Stimulated activated CD8-positive, alpha-beta memory T cell treated with anti-CD3 and anti-CD28 coated beads, Interleukin-4, amount 100 ng/mL, for 4 hours (primary cell): Measurements from ENCODE around the gene ERICH3.

ENCODE experiments used
- DNase-seq, 2 donors: peaks; one replicate each; pipeline ENCODE4 v3.0.0-alpha.2; 2020; ENCODE audit warnings: low read depth in 2 of 2, low spot score in 1 of 2

The ERICH3 gene, protein sequence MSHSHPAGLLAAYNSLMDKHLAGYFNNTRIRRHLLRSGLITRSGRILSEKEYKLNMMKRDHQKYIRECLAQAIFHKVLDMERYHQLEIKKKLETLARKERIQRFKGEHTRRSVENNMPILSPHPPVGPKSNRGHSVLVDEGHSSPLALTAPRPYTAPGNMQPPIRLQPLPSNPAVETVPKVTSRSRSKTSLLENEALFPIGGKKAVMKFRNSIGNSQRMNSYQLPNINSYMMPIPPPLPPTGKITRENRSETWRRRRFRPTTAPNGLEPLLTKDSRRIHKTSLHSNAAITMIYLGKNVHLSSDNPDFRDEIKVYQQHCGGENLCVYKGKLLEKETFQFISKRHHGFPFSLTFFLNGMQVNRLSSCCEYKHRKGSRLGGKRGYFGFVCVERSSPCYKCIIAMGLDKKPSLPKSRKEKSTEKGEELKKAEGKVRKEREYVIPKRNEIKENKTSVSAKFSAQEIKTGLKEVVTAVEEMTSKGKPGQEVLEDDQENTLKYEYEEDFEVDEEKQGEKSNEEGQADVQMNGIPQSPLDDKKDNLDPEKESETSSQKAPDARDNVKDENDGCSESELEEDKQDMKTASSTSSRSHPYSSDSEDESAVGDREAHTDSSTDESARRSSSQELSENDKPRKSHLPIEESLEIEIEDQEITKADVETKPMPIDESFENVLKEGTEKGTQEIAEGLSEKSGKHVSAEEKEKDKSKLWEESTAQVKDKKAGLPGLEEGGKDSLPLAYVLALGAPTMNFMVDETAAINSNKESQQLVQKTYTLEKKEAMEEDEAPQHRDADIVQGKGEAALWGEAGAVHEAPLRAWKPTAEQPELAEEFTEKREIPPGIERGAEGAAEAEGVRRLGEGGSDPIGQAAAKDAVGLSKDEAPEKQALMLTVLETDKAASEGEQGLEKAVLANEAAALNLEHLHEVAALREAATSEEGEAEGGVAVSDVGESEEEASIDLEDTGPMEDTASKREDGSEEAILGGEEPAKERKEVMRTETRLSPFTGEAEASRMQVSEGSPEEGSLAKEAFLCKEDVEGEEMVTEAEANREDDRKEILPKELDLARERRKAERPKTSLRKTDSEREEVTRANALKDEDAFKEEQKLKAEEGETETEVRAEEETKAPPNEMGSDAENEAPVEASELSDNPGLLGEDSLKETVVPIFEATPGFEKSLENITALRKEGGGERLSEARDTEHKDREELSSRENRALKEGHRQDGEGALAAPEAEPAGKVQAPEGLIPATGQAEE (N-terminal part only)

GRCh38 chr1:74673351-74674111 is at the start of gene ERICH3:
Gene ERICH3, minus strand, starts transcription at chr1:74673792. Its CDS starts 273 bp downstream, at chr1:74673519.
- DNase-seq: no peak

- no peak for DNase-seq
Observed at GRCh38 chr1:74717626-74718025, 44.0 kb upstream of the ERICH3 start.

- DNase-seq: no peak
Observed at GRCh38 chr1:74716822-74717221, 43.2 kb upstream of the ERICH3 start.

DNA sequence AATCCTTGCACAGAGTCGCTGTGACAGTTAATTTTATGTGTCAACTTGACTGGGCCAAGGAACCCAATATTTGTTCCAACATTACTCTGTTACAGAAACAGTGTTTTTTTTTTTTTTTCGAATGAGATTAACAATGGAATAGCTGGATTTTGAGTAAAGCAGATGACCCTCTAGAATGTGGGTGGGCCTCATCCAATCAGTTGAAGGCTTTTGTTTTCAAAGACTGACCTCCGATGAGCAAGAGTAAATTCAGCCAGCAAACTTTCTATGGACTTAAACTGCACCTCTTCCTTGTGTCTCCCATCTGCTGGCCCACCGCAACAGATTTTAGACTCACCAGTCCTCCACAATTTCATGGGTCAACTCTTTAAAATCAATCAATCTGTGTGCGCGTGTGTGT is 42.2 kb upstream of the ERICH3 start:
- no peak for DNase-seq

DNA sequence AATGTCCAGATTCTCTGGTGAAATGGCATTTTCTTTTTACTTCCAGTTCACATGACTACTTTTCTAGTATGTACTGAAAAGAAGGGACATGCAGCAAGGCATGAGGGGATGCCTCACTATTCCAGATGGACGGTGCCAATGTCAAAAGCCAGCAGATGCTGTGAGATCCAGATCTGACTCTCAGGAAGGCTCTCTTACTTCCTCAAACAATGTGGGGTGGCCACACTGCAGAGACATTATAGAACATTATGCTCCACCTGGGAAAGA is 41.6 kb upstream of the ERICH3 start:
- DNase-seq: no peak

- DNase-seq: no peak
Observed at GRCh38 chr1:74714429-74715235, 41.0 kb upstream of the ERICH3 start.

DNA sequence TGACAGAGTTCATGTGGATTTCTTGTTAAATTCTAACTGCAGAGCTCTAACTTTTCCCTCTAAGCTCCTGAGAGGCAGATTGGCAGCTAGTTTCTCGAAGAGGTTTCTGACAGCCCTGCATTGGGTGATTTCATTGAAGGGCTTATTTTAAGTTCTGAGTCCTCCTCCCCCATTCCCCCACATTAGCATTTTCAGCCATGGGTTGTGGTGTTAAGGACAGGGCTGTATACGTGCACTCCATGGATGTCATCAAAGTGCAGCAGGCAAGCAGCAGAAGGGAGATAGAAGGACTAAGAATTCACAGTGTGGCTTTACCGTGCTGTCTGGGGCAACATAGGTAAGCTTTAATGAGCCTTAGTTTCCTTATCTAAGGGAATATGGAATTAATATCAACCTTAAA is 40.3 kb upstream of the ERICH3 start:
- DNase-seq: no peak

- no peak for DNase-seq
Observed at GRCh38 chr1:74712881-74713280, 39.3 kb upstream of the ERICH3 start.

GRCh38 chr1:74703386-74704182 is 30.0 kb upstream of the ERICH3 start:
- no peak for DNase-seq

DNA sequence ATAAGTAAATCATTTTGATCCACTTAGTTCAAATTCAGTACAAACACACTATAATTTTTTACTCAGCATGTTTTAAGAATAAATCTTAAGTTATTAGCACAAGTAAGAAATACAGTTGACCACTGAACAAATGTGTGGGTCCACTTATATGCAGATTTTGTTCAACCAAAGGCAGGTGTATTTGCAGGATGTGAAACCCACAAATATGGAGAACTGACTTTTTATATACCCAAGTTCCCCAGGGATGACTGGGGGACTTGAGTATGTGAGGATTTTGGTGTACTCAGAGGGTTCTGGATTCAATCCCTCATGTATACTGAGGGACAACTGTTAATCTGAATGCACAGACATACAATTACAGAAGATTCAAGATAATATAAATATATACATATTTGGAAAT is 25.7 kb upstream of the ERICH3 start:
- no peak for DNase-seq

DNA sequence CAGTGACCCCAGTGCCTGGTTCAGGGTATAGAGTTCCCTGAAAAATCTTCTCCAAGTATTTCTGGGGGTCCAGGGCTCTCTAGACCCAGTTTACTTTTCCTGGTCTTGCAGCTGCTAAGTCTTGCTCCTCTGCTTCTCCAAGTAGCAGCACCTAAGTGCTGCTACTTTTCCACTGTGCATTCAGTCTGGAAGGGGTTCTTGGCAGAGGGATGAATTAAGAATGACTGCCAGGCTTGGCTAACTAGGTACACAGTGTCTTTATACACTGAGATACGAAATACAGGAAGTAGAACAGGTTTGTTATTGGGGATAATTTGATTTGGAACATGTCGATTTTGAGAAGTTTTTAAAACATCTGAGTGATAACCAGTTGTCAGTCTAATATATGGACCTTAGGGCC is 24.2 kb upstream of the ERICH3 start:
- DNase-seq: no peak

GRCh38 chr1:74693473-74693872 is 19.9 kb upstream of the ERICH3 start:
- no peak for DNase-seq

DNA sequence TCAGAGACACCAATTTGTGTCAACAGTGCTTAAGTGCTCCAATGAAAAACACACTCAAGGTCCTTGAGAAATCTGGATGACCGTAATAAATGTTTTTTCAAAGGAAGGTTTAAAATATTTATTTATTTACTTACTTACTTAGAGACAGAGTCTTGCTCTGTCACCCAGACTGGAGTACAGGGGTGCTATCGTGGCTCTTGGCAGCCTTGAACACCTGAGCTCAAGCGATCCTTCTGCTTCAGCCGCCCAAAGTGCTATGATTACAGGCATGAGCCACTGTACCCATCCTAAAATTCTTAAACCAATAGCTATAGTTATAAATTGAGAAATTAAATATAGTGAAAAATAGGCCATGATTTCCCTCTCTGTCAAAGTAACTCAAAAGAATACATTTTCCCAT is 17.3 kb upstream of the ERICH3 start:
- no peak for DNase-seq

DNA sequence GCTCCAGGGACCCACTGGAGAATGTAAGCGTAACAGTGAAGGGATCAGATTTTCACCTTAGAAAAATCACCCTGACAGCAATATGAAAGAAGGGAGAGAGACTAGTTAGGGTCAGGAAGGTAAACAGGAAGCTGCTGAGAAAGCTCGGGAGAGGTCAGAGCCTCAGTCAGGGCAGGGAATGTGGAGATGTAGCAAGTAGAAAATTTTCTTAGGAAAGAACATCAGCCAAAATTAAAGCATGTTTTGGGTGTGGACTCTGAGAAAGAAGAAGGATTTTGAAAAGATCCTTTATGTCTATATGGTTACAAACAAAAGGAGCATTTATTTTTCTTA is 16.7 kb upstream of the ERICH3 start:
- DNase-seq: no peak

GRCh38 chr1:74689621-74690363 is 16.2 kb upstream of the ERICH3 start:
- no peak for DNase-seq

DNA sequence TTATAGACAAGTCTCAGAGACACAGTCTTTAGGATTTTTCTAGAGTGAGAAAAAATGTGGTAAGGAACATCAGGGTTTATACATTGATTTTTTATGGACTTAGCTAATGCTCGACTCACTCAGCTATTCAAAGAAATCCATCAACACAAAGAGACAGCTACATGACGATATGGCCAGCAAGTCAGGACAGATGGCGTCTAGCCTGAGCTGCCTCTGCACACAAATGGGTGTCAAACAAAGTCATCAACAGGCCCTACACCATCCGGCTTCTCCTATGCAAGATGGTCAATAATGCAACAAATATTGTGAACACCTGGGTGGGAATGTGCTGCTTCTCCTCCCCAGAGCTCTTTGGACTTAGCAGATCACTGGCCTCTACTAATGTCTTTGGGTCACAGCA is 13.3 kb upstream of the ERICH3 start:
- DNase-seq: no peak

DNA sequence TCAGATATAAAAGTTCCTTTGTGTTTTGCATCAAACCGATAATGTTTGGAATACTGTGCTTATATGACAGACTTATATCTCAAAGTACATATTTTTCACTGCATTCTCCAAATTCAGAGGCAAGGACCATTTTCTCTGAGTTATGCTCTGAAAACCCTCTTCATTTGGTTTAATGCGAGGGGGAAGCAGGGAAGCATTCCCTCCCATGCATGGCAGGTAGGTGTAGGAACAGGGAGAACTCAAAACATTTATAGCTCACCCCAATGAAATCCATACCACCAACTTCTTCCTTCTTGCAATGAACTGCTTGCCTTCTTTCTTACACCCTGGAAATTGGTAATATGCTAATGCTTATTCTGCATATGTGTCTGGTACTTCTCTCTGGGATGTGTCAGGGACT is 10.7 kb upstream of the ERICH3 start:
- no peak for DNase-seq

DNA sequence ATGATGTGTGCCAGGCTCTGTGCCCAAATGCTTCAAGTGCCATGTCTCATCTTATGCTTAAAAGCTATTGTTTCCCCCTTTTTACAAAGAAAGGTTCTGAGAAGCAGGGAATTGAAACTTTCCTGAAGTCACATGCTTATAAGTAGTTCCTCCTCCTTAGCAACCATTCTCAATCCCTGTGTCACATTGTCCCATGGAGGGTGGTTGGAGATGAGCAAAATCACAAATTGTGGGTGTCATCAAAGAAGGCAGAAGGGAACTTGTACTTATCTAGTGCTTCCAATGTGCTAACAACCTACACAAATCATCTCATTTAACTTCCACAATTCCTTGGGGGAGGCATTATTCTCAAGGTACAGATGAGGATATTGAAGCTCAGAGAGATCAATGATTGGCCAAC is 10.1 kb upstream of the ERICH3 start:
- no peak for DNase-seq

DNA sequence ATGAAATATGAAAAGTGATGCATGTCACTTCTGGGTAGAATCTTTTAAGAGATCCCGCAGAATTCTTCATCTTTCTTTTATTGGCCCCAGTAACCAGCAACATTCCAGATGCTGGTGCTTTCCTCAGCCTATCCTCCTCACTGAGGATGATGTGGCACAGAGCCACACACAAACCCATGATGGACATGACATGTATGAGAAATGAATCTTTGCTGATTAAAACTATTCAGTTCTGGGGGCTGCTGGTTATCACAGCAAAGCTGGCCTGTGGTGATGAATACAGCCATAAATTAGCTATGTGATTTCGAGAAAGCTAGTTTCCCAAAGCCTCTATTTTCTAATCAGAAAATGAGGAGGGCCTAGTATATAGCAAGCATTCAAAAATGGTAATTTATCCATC is 8.3 kb upstream of the ERICH3 start:
- no peak for DNase-seq
